Measurements from ENCODE around the gene ZFPM1. TPM values are rescaled to one million over a fixed set of nuclear protein-coding genes. Genes with fewer than 3 reads are reported as not detected.

Gene ZFPM1
- total RNA-seq, 2 experiments from 2014 or later = 2.1 to 14.2 TPM

DNA sequence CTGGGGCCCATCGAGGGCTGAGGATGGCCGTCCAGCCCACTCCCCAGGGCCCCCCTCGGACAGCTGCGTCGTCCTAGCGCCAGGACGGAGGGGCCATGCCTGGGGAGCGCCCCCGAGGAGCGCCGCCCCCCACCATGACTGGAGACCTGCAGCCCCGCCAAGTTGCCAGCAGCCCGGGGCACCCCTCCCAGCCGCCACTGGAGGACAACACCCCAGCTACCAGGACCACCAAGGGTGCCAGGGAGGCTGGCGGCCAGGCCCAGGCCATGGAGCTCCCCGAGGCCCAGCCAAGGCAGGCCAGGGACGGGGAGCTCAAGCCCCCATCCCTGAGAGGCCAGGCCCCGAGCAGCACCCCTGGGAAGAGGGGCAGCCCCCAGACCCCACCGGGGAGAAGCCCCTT, 25.7 kb upstream of the ZFPM1 start:
- H3K27ac ChIP-seq (ENCODE audit: low read depth, low read length, poor library complexity, severe bottlenecking) = no peak overlapping the region
- H3K9me3 ChIP-seq (ENCODE audit: low read length) = no peaks in the 10 kb centered on the region
- BruUV-seq (replicated peaks) = no TSS peak
- no peaks in the 10 kb centered on the region for H3K36me3 ChIP-seq (ENCODE audit: insufficient read depth, low read length)
- H3K4me2 ChIP-seq (ENCODE audit: low read length) = no peak overlapping the region
- ChIA-PET CTCF (ENCODE audit: unreplicated experiment) (no interaction called here), POLR2A (no interaction called here)
- no peaks in the 10 kb centered on the region for H3K9me2 ChIP-seq (ENCODE audit: insufficient read depth, low read length)
- H4K20me1 ChIP-seq (ENCODE audit: insufficient read depth, low read length) = no peaks in the 10 kb centered on the region
- intact Hi-C loops (cut with micrococcal nuclease; ENCODE audit: unreplicated experiment) = no loop called here
- no peaks in the 10 kb centered on the region for H3K79me2 ChIP-seq (ENCODE audit: insufficient read depth, low read depth, low read length)
- H2AFZ ChIP-seq (ENCODE audit: low read length) = no peak overlapping the region
- no peak for TF ChIP-seq EZH2phosphoT487 (IDR thresholded peaks at IDR 0.05; ENCODE audit: borderline replicate concordance, low read depth, low read length)
- TF ChIP-seq, protein P1, sequence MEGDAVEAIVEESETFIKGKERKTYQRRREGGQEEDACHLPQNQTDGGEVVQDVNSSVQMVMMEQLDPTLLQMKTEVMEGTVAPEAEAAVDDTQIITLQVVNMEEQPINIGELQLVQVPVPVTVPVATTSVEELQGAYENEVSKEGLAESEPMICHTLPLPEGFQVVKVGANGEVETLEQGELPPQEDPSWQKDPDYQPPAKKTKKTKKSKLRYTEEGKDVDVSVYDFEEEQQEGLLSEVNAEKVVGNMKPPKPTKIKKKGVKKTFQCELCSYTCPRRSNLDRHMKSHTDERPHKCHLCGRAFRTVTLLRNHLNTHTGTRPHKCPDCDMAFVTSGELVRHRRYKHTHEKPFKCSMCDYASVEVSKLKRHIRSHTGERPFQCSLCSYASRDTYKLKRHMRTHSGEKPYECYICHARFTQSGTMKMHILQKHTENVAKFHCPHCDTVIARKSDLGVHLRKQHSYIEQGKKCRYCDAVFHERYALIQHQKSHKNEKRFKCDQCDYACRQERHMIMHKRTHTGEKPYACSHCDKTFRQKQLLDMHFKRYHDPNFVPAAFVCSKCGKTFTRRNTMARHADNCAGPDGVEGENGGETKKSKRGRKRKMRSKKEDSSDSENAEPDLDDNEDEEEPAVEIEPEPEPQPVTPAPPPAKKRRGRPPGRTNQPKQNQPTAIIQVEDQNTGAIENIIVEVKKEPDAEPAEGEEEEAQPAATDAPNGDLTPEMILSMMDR (conservative IDR thresholded peaks at IDR 0.05; ENCODE audit: low read length) = no peak
- H3K4me3 ChIP-seq (ENCODE audit: low read depth, low read length, poor library complexity, severe bottlenecking) = no peak overlapping the region
- no peak for DNase-seq (ENCODE audit: low spot score)
- H3K4me1 ChIP-seq (ENCODE audit: insufficient read depth, low read length, poor library complexity, severe bottlenecking) = no peaks in the 10 kb centered on the region

DNA sequence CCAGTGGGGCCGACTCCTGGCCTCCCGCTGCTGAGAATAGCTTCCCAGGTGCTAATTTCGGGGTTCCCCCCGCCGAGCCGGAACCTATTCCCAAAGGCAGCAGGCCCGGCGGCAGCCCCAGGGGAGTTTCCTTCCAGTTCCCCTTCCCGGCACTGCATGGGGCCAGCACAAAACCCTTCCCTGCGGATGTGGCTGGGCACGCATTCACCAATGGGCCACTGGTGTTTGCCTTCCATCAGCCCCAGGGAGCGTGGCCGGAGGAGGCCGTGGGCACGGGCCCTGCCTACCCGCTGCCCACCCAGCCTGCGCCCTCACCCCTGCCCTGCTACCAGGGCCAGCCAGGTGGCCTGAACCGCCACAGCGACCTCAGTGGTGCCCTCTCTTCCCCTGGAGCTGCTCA, 24.9 kb upstream of the ZFPM1 start:
- no peaks in the 10 kb centered on the region for H3K4me1 ChIP-seq (ENCODE audit: insufficient read depth, low read length, poor library complexity, severe bottlenecking)
- no peaks in the 10 kb centered on the region for H3K9me3 ChIP-seq (ENCODE audit: low read length)
- no peak overlapping the region for H3K4me2 ChIP-seq (ENCODE audit: low read length)
- H2AFZ ChIP-seq (ENCODE audit: low read length) = no peak overlapping the region
- no peaks in the 10 kb centered on the region for H4K20me1 ChIP-seq (ENCODE audit: insufficient read depth, low read length)
- no peak for DNase-seq (ENCODE audit: low spot score)
- no peak overlapping the region for H3K4me3 ChIP-seq (ENCODE audit: low read depth, low read length, poor library complexity, severe bottlenecking)
- BruUV-seq (replicated peaks) = no TSS peak
- intact Hi-C loops (cut with micrococcal nuclease; ENCODE audit: unreplicated experiment) = no loop called here
- ChIA-PET CTCF (ENCODE audit: unreplicated experiment) (no interaction called here), POLR2A (no interaction called here)
- no peaks in the 10 kb centered on the region for H3K9me2 ChIP-seq (ENCODE audit: insufficient read depth, low read length)
- H3K36me3 ChIP-seq (ENCODE audit: insufficient read depth, low read length) = no peaks in the 10 kb centered on the region
- no peak for TF ChIP-seq EZH2phosphoT487 (IDR thresholded peaks at IDR 0.05; ENCODE audit: borderline replicate concordance, low read depth, low read length)
- TF ChIP-seq, protein P1 (conservative IDR thresholded peaks at IDR 0.05; ENCODE audit: low read length) = no peak
- no peak overlapping the region for H3K27ac ChIP-seq (ENCODE audit: low read depth, low read length, poor library complexity, severe bottlenecking)
- no peaks in the 10 kb centered on the region for H3K79me2 ChIP-seq (ENCODE audit: insufficient read depth, low read depth, low read length)

DNA sequence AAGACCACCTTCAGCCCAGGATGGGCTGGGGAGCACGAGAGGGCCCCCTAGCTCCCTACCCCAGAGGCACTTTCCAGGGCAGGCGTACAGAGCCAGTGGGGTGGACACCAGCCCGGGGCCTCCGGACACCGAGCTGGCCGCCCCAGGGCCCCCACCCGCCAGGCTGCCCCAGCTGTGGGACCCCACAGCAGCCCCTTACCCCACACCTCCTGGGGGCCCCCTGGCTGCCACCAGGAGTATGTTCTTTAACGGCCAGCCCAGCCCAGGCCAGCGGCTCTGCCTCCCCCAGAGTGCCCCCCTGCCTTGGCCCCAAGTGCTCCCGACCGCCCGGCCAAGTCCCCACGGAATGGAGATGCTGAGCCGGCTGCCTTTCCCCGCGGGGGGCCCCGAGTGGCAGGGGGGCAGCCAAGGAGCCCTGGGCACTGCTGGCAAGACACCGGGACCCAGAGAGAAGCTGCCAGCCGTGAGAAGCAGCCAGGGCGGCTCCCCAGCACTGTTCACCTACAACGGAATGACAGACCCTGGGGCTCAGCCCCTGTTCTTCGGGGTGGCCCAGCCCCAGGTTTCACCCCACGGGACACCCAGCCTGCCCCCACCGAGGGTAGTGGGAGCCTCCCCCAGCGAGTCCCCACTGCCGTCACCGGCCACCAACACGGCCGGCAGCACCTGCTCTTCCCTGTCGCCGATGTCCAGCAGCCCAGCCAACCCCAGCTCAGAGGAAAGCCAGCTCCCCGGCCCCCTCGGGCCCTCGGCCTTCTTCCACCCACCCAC, 24.3 kb upstream of the ZFPM1 start:
- Histone ChIP-seq H3K27ac (ENCODE audit: low read depth, low read length, poor library complexity, severe bottlenecking) (no peak overlapping the region), H2AFZ (ENCODE audit: low read length) (no peak overlapping the region), H3K79me2 (ENCODE audit: insufficient read depth, low read depth, low read length) (no peaks in the 10 kb centered on the region), H3K36me3 (ENCODE audit: insufficient read depth, low read length) (no peaks in the 10 kb centered on the region), H3K9me3 (ENCODE audit: low read length) (no peaks in the 10 kb centered on the region), H3K4me3 (ENCODE audit: low read depth, low read length, poor library complexity, severe bottlenecking) (no peak overlapping the region), H4K20me1 (ENCODE audit: insufficient read depth, low read length) (no peaks in the 10 kb centered on the region), H3K9me2 (ENCODE audit: insufficient read depth, low read length) (no peaks in the 10 kb centered on the region), H3K4me1 (ENCODE audit: insufficient read depth, low read length, poor library complexity, severe bottlenecking) (no peaks in the 10 kb centered on the region), H3K4me2 (ENCODE audit: low read length) (no peak overlapping the region)
- ChIA-PET POLR2A (no interaction called here), CTCF (ENCODE audit: unreplicated experiment) (no interaction called here)
- BruUV-seq (replicated peaks) = no TSS peak
- no peak for DNase-seq (ENCODE audit: low spot score)
- intact Hi-C loops (cut with micrococcal nuclease; ENCODE audit: unreplicated experiment) = no loop called here
- TF ChIP-seq EZH2phosphoT487 (IDR thresholded peaks at IDR 0.05; ENCODE audit: borderline replicate concordance, low read depth, low read length) = no peak
- TF ChIP-seq, protein P1 (conservative IDR thresholded peaks at IDR 0.05; ENCODE audit: low read length) = 0 out of 2 replicates have a peak, but pooled peaks have one; percentile 12

Data from OCI-LY7 (cell line).